ENCODE measurements around the gene CREBBP. TPM values are rescaled to one million over a fixed set of nuclear protein-coding genes. Genes with fewer than 3 reads are reported as not detected.

CREBBP gene
- total and polyA plus RNA-seq, 4 donors = 5.4 to 103 (median 61.0) TPM

- intact Hi-C loops (cut with DNase I) = no loop called here
- no peak overlapping the region for H3K4me3 ChIP-seq (ENCODE audit: low read length in 2 of 2)
- no peak for DNase-seq
- H3K27ac ChIP-seq (ENCODE audit: low read depth in 1 of 2, low read length in 2 of 2) = no peak overlapping the region
- peaks cover 2 to 4% of the 10 kb centered on the region in 2 donors for H3K4me1 ChIP-seq (ENCODE audit: control insufficient read depth in 1 of 2, insufficient read depth in 2 of 2, low read length in 2 of 2)
- 48 to 55% methylated on average over 9 of the region's 9 CpGs for WGBS, 2 donors
- H3K27me3 ChIP-seq (ENCODE audit: control insufficient read depth in 1 of 2, insufficient read depth in 2 of 2, low read length in 1 of 2) = no peaks in the 10 kb centered on the region
- peaks cover 0 to 2% of the 10 kb centered on the region in 2 donors for H3K36me3 ChIP-seq (ENCODE audit: control insufficient read depth in 1 of 2, insufficient read depth in 2 of 2, low read length in 1 of 2)
- ATAC-seq (ENCODE audit: low FRiP score) = no peak
- no peaks in the 10 kb centered on the region for H3K9me3 ChIP-seq (ENCODE audit: control insufficient read depth, low read length)
Measured at GRCh38 chr16:3838600-3839401, 41.7 kb downstream of the CREBBP start.

- H3K4me3 ChIP-seq (ENCODE audit: low read length in 2 of 2) = no peak overlapping the region
- WGBS, 2 donors = 41 to 42% methylated on average over 5 of the region's 5 CpGs
- ATAC-seq (ENCODE audit: low FRiP score) (no peak), DNase-seq (no peak)
- H3K9me3 ChIP-seq (ENCODE audit: control insufficient read depth, low read length) = no peaks in the 10 kb centered on the region
- intact Hi-C loops (cut with DNase I) = no loop called here
- H3K27ac ChIP-seq (ENCODE audit: low read depth in 1 of 2, low read length in 2 of 2) = no peak overlapping the region
- H3K27me3 ChIP-seq (ENCODE audit: control insufficient read depth in 1 of 2, insufficient read depth in 2 of 2, low read length in 1 of 2) = no peaks in the 10 kb centered on the region
- H3K36me3 ChIP-seq (ENCODE audit: control insufficient read depth in 1 of 2, insufficient read depth in 2 of 2, low read length in 1 of 2) = peaks cover 0 to 2% of the 10 kb centered on the region in 2 donors
- H3K4me1 ChIP-seq (ENCODE audit: control insufficient read depth in 1 of 2, insufficient read depth in 2 of 2, low read length in 2 of 2) = peaks cover 2 to 4% of the 10 kb centered on the region in 2 donors
Measured at GRCh38 chr16:3837851-3838586, 42.5 kb downstream of the CREBBP start.

GRCh38 chr16:3836641-3837040, 43.9 kb downstream of the CREBBP start:
- H3K4me1 ChIP-seq (ENCODE audit: control insufficient read depth in 1 of 2, insufficient read depth in 2 of 2, low read length in 2 of 2) = peaks cover 0 to 2% of the 10 kb centered on the region in 2 donors
- peaks cover 0 to 2% of the 10 kb centered on the region in 2 donors for H3K36me3 ChIP-seq (ENCODE audit: control insufficient read depth in 1 of 2, insufficient read depth in 2 of 2, low read length in 1 of 2)
- ATAC-seq (ENCODE audit: low FRiP score) (no peak), DNase-seq (no peak)
- 81 to 85% methylated on average over 4 of the region's 4 CpGs for WGBS, 2 donors
- no peaks in the 10 kb centered on the region for H3K27me3 ChIP-seq (ENCODE audit: control insufficient read depth in 1 of 2, insufficient read depth in 2 of 2, low read length in 1 of 2)
- no peak overlapping the region for H3K4me3 ChIP-seq (ENCODE audit: low read length in 2 of 2)
- no peak overlapping the region for H3K27ac ChIP-seq (ENCODE audit: low read depth in 1 of 2, low read length in 2 of 2)
- H3K9me3 ChIP-seq (ENCODE audit: control insufficient read depth, low read length) = peaks cover 1% of the 10 kb centered on the region
- intact Hi-C loops (cut with DNase I) = no loop called here

DNA sequence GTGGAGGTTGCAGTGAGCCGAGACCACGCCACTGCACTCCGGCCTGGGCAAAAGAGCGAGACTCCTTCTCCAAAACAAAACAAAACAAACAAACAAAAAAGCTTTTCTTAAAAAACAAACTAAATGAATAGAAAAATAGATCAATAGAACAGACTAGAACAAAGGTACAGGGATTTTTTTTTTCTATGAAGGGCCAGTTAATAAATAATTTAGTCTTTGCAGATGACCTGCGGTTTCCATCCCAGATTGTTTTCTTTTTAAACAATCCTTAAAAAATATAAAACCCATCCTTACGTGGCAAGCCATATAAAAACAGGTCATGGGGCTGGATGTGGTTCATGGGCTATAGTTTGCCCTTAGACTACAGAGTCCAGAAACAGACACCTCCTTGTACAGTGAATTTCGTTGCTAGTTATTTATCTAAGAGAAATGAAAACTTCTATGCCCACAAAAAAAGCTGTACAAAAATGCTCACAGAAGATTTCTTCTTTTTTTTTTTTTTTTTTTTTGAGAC, 45.4 kb downstream of the CREBBP start:
- H3K27me3 ChIP-seq (ENCODE audit: control insufficient read depth in 1 of 2, insufficient read depth in 2 of 2, low read length in 1 of 2) = no peaks in the 10 kb centered on the region
- H3K9me3 ChIP-seq (ENCODE audit: control insufficient read depth, low read length) = peaks cover 1% of the 10 kb centered on the region
- no peak for DNase-seq
- WGBS, 2 donors = 72 to 73% methylated on average over 7 of the region's 7 CpGs
- no peak for ATAC-seq (ENCODE audit: low FRiP score)
- intact Hi-C loops (cut with DNase I) = no loop called here
- H3K27ac ChIP-seq (ENCODE audit: low read depth in 1 of 2, low read length in 2 of 2) = no peak overlapping the region
- peaks cover 0 to 2% of the 10 kb centered on the region in 2 donors for H3K36me3 ChIP-seq (ENCODE audit: control insufficient read depth in 1 of 2, insufficient read depth in 2 of 2, low read length in 1 of 2)
- H3K4me3 ChIP-seq (ENCODE audit: low read length in 2 of 2) = no peak overlapping the region
- H3K4me1 ChIP-seq (ENCODE audit: control insufficient read depth in 1 of 2, insufficient read depth in 2 of 2, low read length in 2 of 2) = no peaks in the 10 kb centered on the region

- Histone ChIP-seq H3K36me3 (ENCODE audit: control insufficient read depth in 1 of 2, insufficient read depth in 2 of 2, low read length in 1 of 2) (peaks cover 0 to 2% of the 10 kb centered on the region in 2 donors), H3K27me3 (ENCODE audit: control insufficient read depth in 1 of 2, insufficient read depth in 2 of 2, low read length in 1 of 2) (no peaks in the 10 kb centered on the region), H3K27ac (ENCODE audit: low read depth in 1 of 2, low read length in 2 of 2) (no peak overlapping the region), H3K9me3 (ENCODE audit: control insufficient read depth, low read length) (peaks cover 1% of the 10 kb centered on the region), H3K4me1 (ENCODE audit: control insufficient read depth in 1 of 2, insufficient read depth in 2 of 2, low read length in 2 of 2) (no peaks in the 10 kb centered on the region), H3K4me3 (ENCODE audit: low read length in 2 of 2) (no peak overlapping the region)
- 90 to 91% methylated on average over 4 of the region's 4 CpGs for WGBS, 2 donors
- ATAC-seq (ENCODE audit: low FRiP score) (no peak), DNase-seq (no peak)
- intact Hi-C loops (cut with DNase I) = no loop called here
Measured at GRCh38 chr16:3832668-3833067, 47.8 kb downstream of the CREBBP start.

GRCh38 chr16:3830625-3831254, 49.8 kb downstream of the CREBBP start:
- intact Hi-C loops (cut with DNase I) = no loop called here
- no peak overlapping the region for H3K4me3 ChIP-seq (ENCODE audit: low read length in 2 of 2)
- DNase-seq (no peak), ATAC-seq (ENCODE audit: low FRiP score) (no peak)
- H3K27me3 ChIP-seq (ENCODE audit: control insufficient read depth in 1 of 2, insufficient read depth in 2 of 2, low read length in 1 of 2) = no peaks in the 10 kb centered on the region
- 88 to 89% methylated on average over 9 of the region's 9 CpGs for WGBS, 2 donors
- H3K9me3 ChIP-seq (ENCODE audit: control insufficient read depth, low read length) = peaks cover 1% of the 10 kb centered on the region
- no peaks in the 10 kb centered on the region for H3K4me1 ChIP-seq (ENCODE audit: control insufficient read depth in 1 of 2, insufficient read depth in 2 of 2, low read length in 2 of 2)
- H3K27ac ChIP-seq (ENCODE audit: low read depth in 1 of 2, low read length in 2 of 2) = no peak overlapping the region
- H3K36me3 ChIP-seq (ENCODE audit: control insufficient read depth in 1 of 2, insufficient read depth in 2 of 2, low read length in 1 of 2) = peaks cover 0 to 2% of the 10 kb centered on the region in 2 donors

GRCh38 chr16:3829631-3830536, 50.6 kb downstream of the CREBBP start:
- DNase-seq (no peak), ATAC-seq (ENCODE audit: low FRiP score) (no peak)
- Histone ChIP-seq H3K4me3 (ENCODE audit: low read length in 2 of 2) (no peak overlapping the region), H3K36me3 (ENCODE audit: control insufficient read depth in 1 of 2, insufficient read depth in 2 of 2, low read length in 1 of 2) (peaks cover 0 to 2% of the 10 kb centered on the region in 2 donors), H3K27ac (ENCODE audit: low read depth in 1 of 2, low read length in 2 of 2) (no peak overlapping the region), H3K4me1 (ENCODE audit: control insufficient read depth in 1 of 2, insufficient read depth in 2 of 2, low read length in 2 of 2) (peaks cover 0 to 2% of the 10 kb centered on the region in 2 donors), H3K9me3 (ENCODE audit: control insufficient read depth, low read length) (peaks cover 1% of the 10 kb centered on the region), H3K27me3 (ENCODE audit: control insufficient read depth in 1 of 2, insufficient read depth in 2 of 2, low read length in 1 of 2) (no peaks in the 10 kb centered on the region)
- WGBS, 2 donors = 76 to 83% methylated on average over 6 of the region's 6 CpGs
- intact Hi-C loops (cut with DNase I) = no loop called here

DNA sequence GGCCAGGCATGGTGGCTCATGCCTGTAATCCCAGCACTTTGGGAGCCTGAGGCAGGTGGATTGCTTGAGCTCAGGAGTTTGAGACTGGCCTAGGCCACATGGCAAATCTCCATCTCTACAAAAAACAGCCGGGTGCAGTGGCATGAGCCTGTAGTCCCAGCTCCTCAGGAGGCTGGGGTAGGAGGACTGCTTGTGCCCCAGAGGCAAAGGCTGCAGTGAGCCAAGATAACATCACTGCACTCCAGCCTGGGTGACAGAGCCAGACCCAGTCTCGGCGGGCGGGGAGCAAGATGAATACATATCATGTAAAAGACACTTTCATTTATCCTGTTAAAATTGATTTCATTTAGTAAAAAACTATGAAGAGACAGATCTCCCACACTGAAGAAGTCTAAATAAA, 54.6 kb downstream of the CREBBP start:
- Histone ChIP-seq H3K9me3 (ENCODE audit: control insufficient read depth, low read length) (no peaks in the 10 kb centered on the region), H3K36me3 (ENCODE audit: control insufficient read depth in 1 of 2, insufficient read depth in 2 of 2, low read length in 1 of 2) (peaks cover 0 to 2% of the 10 kb centered on the region in 2 donors), H3K4me3 (ENCODE audit: low read length in 2 of 2) (no peak overlapping the region), H3K27ac (ENCODE audit: low read depth in 1 of 2, low read length in 2 of 2) (no peak overlapping the region), H3K4me1 (ENCODE audit: control insufficient read depth in 1 of 2, insufficient read depth in 2 of 2, low read length in 2 of 2) (peaks cover 6 to 8% of the 10 kb centered on the region in 2 donors), H3K27me3 (ENCODE audit: control insufficient read depth in 1 of 2, insufficient read depth in 2 of 2, low read length in 1 of 2) (no peaks in the 10 kb centered on the region)
- intact Hi-C loops (cut with DNase I) = no loop called here
- 62 to 75% methylated on average over 4 of the region's 4 CpGs for WGBS, 2 donors
- ATAC-seq (ENCODE audit: low FRiP score) (no peak), DNase-seq (no peak)
